Loucy (cell line): ENCODE data around the gene PRAC1.

Experiments used
- CTCF ChIP-seq: fragments of 200-600 bp; sonication (generic); conservative IDR thresholded peaks from 2 replicates; pipeline ENCODE4 v1.5.1; 2014; ENCODE audit warnings: mild to moderate bottlenecking, antibody characterized with exemption, low read length
- EZH2phosphoT487 ChIP-seq: fragments of 200-600 bp; IDR thresholded peaks from 2 replicates; pipeline ENCODE4 v1.6.1; 2018; ENCODE audit warnings: antibody characterized with exemption, mild to moderate bottlenecking, moderate library complexity, borderline replicate concordance

GRCh38 chr17:48755356-48755755, 33.0 kb upstream of the PRAC1 start:
- no peak for TF ChIP-seq CTCF
- TF ChIP-seq EZH2phosphoT487: no peak
